Measurements from ENCODE around the gene SLC7A9. TPM values are rescaled to one million over a fixed set of nuclear protein-coding genes. Genes with fewer than 3 reads are reported as not detected.

Gene SLC7A9
- total and polyA plus RNA-seq, 7 experiments from 2014 or later = 0.24 to 1.1 (median 0.56) TPM; not detected in 2

- peak overlapping the region in 1 of 9 donors; percentile 67 for H3K27ac Mint-ChIP-seq
- H3K4me1 ChIP-seq (ENCODE audit: control insufficient read depth in 2 of 2, insufficient read depth in 2 of 2, low read length in 2 of 2) = no peaks in the 10 kb centered on the region
- peaks cover 0 to 4% (median 0%) of the 10 kb centered on the region in 7 donors for H3K4me1 Mint-ChIP-seq
- H3K4me3 ChIP-seq (ENCODE audit: low read length) = no peak overlapping the region
- DNase-seq (no peak), ATAC-seq (no peak)
- H3K27ac ChIP-seq (ENCODE audit: low read depth, low read length) = no peak overlapping the region
- H3K9me3 Mint-ChIP-seq = no peaks in the 10 kb centered on the region
- H3K4me3 Mint-ChIP-seq = no peak overlapping the region
- no peaks in the 10 kb centered on the region for H3K27me3 Mint-ChIP-seq
- H3K36me3 Mint-ChIP-seq = peaks cover 0 to 24% (median 6%) of the 10 kb centered on the region in 5 donors
- no peaks in the 10 kb centered on the region for H3K9me3 ChIP-seq (ENCODE audit: control insufficient read depth in 2 of 3, low read length in 3 of 3)
- H3K27me3 ChIP-seq (ENCODE audit: control insufficient read depth in 2 of 2, insufficient read depth in 2 of 2, low read length in 2 of 2) = no peaks in the 10 kb centered on the region
- no peaks in the 10 kb centered on the region for H3K36me3 ChIP-seq (ENCODE audit: control insufficient read depth in 2 of 3, insufficient read depth in 3 of 3, low read length in 3 of 3)
- intact Hi-C loops (cut with micrococcal nuclease) = no loop called here
- ChIA-PET POLR2A (no interaction called here), CTCF (no interaction called here)
These were observed 8.6 kb upstream of the SLC7A9 start for GRCh38 chr19:32877977-32878745.

- CTCF ChIA-PET = no interaction called here
- intact Hi-C loops (cut with micrococcal nuclease) = no loop called here
- no peaks in the 10 kb centered on the region for H3K27me3 Mint-ChIP-seq
- peaks cover 0 to 24% (median 6%) of the 10 kb centered on the region in 5 donors for H3K36me3 Mint-ChIP-seq
- H3K9me3 Mint-ChIP-seq = no peaks in the 10 kb centered on the region
- H3K4me3 Mint-ChIP-seq = no peak overlapping the region
- H3K36me3 ChIP-seq (ENCODE audit: control insufficient read depth in 2 of 3, insufficient read depth in 3 of 3, low read length in 3 of 3) = no peaks in the 10 kb centered on the region
- ATAC-seq = no peak
- H3K4me1 Mint-ChIP-seq = peaks cover 0 to 4% (median 0%) of the 10 kb centered on the region in 7 donors
- H3K27me3 ChIP-seq (ENCODE audit: control insufficient read depth in 2 of 2, insufficient read depth in 2 of 2, low read length in 2 of 2) = no peaks in the 10 kb centered on the region
- H3K27ac ChIP-seq (ENCODE audit: low read depth, low read length) = no peak overlapping the region
- peak overlapping the region in 1 of 9 donors; percentile 37 for H3K27ac Mint-ChIP-seq
- H3K4me3 ChIP-seq (ENCODE audit: low read length) = no peak overlapping the region
- DNase-seq = no peak
- H3K9me3 ChIP-seq (ENCODE audit: control insufficient read depth in 2 of 3, low read length in 3 of 3) = no peaks in the 10 kb centered on the region
- POLR2A ChIA-PET = no interaction called here
- H3K4me1 ChIP-seq (ENCODE audit: control insufficient read depth in 2 of 2, insufficient read depth in 2 of 2, low read length in 2 of 2) = no peaks in the 10 kb centered on the region
These were observed 7.9 kb upstream of the SLC7A9 start for GRCh38 chr19:32877323-32877912.

DNA sequence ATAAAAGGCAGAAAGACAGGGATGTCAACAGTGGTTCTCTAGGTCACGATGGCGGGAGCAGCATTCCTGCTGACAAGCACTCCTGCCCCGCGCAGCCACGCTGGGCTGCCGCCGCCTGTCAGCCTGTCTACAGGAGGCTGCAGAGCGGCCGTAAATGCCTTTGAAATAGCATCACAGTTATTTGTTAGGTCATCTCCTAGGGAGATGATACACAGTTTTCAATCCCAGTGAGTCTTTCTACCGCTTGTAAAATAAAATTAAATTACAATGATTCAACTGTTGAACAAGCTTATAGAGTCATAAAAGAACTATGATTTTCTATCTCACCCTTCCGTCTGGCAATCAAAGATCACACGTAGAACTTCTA, 7.3 kb upstream of the SLC7A9 start:
- no peaks in the 10 kb centered on the region for H3K9me3 ChIP-seq (ENCODE audit: control insufficient read depth in 2 of 3, low read length in 3 of 3)
- Mint-ChIP-seq H3K27ac (peak overlapping the region in 1 of 9 donors; percentile 28), H3K4me1 (peaks cover 0 to 4% (median 0%) of the 10 kb centered on the region in 7 donors), H3K36me3 (peaks cover 0 to 24% (median 6%) of the 10 kb centered on the region in 5 donors), H3K27me3 (no peaks in the 10 kb centered on the region), H3K4me3 (no peak overlapping the region), H3K9me3 (no peaks in the 10 kb centered on the region)
- intact Hi-C loops (cut with micrococcal nuclease) = no loop called here
- ChIA-PET POLR2A (no interaction called here), CTCF (no interaction called here)
- no peak overlapping the region for H3K4me3 ChIP-seq (ENCODE audit: low read length)
- DNase-seq (no peak), ATAC-seq (no peak)
- H3K27me3 ChIP-seq (ENCODE audit: control insufficient read depth in 2 of 2, insufficient read depth in 2 of 2, low read length in 2 of 2) = no peaks in the 10 kb centered on the region
- no peaks in the 10 kb centered on the region for H3K36me3 ChIP-seq (ENCODE audit: control insufficient read depth in 2 of 3, insufficient read depth in 3 of 3, low read length in 3 of 3)
- H3K27ac ChIP-seq (ENCODE audit: low read depth, low read length) = no peak overlapping the region
- H3K4me1 ChIP-seq (ENCODE audit: control insufficient read depth in 2 of 2, insufficient read depth in 2 of 2, low read length in 2 of 2) = no peaks in the 10 kb centered on the region

DNA sequence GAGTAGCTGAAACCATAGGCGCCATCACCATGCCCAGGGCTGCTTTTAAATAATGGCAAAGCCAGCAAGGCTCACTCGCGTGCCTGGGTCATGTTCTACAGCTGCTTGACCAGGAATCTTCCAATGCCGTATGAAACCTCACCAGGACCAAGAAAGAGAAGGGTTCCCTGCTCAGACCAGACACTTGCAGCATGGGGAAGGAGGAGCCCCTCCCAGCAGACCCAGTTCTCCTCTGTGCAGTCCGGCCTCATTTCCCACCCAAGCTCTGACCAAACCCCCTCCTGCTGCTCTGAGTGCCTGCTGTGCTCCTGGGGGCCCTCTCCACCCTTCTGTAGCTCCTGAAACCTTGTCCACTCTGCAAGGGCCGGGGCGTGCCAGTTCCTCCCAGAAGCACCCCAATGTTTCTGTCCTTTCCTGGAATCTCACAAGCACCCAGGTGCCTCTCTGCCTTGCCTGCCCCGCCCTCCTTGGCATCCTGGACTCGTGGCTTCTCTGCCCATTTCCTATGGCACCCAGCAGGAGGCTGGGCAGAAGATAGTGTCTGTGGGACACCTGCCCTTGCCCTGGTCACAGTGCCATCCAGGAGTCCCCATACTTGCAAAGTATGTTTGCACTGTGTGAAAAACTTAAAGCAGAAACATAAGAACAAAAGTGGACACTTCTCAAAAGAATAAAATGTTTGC, 6.8 kb upstream of the SLC7A9 start:
- H3K4me3 Mint-ChIP-seq = no peak overlapping the region
- CTCF ChIA-PET = no interaction called here
- H3K27ac ChIP-seq (ENCODE audit: low read depth, low read length) = no peak overlapping the region

GRCh38 chr19:32875428-32875827, 5.9 kb upstream of the SLC7A9 start:
- no peak for DNase-seq

More for the DNA sequence above, 6.8 kb upstream of the SLC7A9 start:
- H3K27me3 ChIP-seq (ENCODE audit: control insufficient read depth in 2 of 2, insufficient read depth in 2 of 2, low read length in 2 of 2) = no peaks in the 10 kb centered on the region
- H3K36me3 ChIP-seq (ENCODE audit: control insufficient read depth in 2 of 3, insufficient read depth in 3 of 3, low read length in 3 of 3) = no peaks in the 10 kb centered on the region
- Mint-ChIP-seq H3K36me3 (peaks cover 0 to 24% (median 6%) of the 10 kb centered on the region in 5 donors), H3K9me3 (no peaks in the 10 kb centered on the region), H3K4me1 (peaks cover 0 to 4% (median 0%) of the 10 kb centered on the region in 7 donors), H3K27me3 (no peaks in the 10 kb centered on the region), H3K27ac (peak overlapping the region in 3 of 9 donors; percentile 12 to 28 (median 13))
- ATAC-seq (no peak), DNase-seq (no peak)
- no peaks in the 10 kb centered on the region for H3K4me1 ChIP-seq (ENCODE audit: control insufficient read depth in 2 of 2, insufficient read depth in 2 of 2, low read length in 2 of 2)
- H3K9me3 ChIP-seq (ENCODE audit: control insufficient read depth in 2 of 3, low read length in 3 of 3) = no peaks in the 10 kb centered on the region
- no peak overlapping the region for H3K4me3 ChIP-seq (ENCODE audit: low read length)
- intact Hi-C loops (cut with micrococcal nuclease) = no loop called here
- POLR2A ChIA-PET = no interaction called here

GRCh38 chr19:32874605-32875004, 5.0 kb upstream of the SLC7A9 start:
- no peak overlapping the region for H3K4me3 ChIP-seq (ENCODE audit: low read length)
- no peaks in the 10 kb centered on the region for H3K27me3 ChIP-seq (ENCODE audit: control insufficient read depth in 2 of 2, insufficient read depth in 2 of 2, low read length in 2 of 2)
- intact Hi-C loops (cut with micrococcal nuclease) = no loop called here
- ChIA-PET POLR2A (no interaction called here), CTCF (no interaction called here)
- Mint-ChIP-seq H3K36me3 (peaks cover 0 to 23% (median 6%) of the 10 kb centered on the region in 5 donors), H3K4me3 (no peak overlapping the region), H3K4me1 (peaks cover 0 to 3% (median 0%) of the 10 kb centered on the region in 7 donors), H3K27ac (no peak overlapping the region), H3K27me3 (no peaks in the 10 kb centered on the region), H3K9me3 (no peaks in the 10 kb centered on the region)
- H3K9me3 ChIP-seq (ENCODE audit: control insufficient read depth in 2 of 3, low read length in 3 of 3) = no peaks in the 10 kb centered on the region
- no peak for ATAC-seq
- no peaks in the 10 kb centered on the region for H3K4me1 ChIP-seq (ENCODE audit: control insufficient read depth in 2 of 2, insufficient read depth in 2 of 2, low read length in 2 of 2)
- no peak overlapping the region for H3K27ac ChIP-seq (ENCODE audit: low read depth, low read length)
- H3K36me3 ChIP-seq (ENCODE audit: control insufficient read depth in 2 of 3, insufficient read depth in 3 of 3, low read length in 3 of 3) = no peaks in the 10 kb centered on the region
- no peak for DNase-seq

More at GRCh38 chr19:32875428-32875827, 5.9 kb upstream of the SLC7A9 start:
- no peaks in the 10 kb centered on the region for H3K4me1 ChIP-seq (ENCODE audit: control insufficient read depth in 2 of 2, insufficient read depth in 2 of 2, low read length in 2 of 2)
- no peaks in the 10 kb centered on the region for H3K36me3 ChIP-seq (ENCODE audit: control insufficient read depth in 2 of 3, insufficient read depth in 3 of 3, low read length in 3 of 3)
- H3K4me3 Mint-ChIP-seq = no peak overlapping the region
- no peaks in the 10 kb centered on the region for H3K9me3 Mint-ChIP-seq
- ChIA-PET POLR2A (no interaction called here), CTCF (no interaction called here)
- no peak overlapping the region for H3K27ac ChIP-seq (ENCODE audit: low read depth, low read length)
- H3K4me3 ChIP-seq (ENCODE audit: low read length) = no peak overlapping the region
- ATAC-seq = no peak
- no peaks in the 10 kb centered on the region for H3K27me3 Mint-ChIP-seq
- H3K27me3 ChIP-seq (ENCODE audit: control insufficient read depth in 2 of 2, insufficient read depth in 2 of 2, low read length in 2 of 2) = no peaks in the 10 kb centered on the region
- H3K9me3 ChIP-seq (ENCODE audit: control insufficient read depth in 2 of 3, low read length in 3 of 3) = no peaks in the 10 kb centered on the region
- peaks cover 0 to 3% (median 0%) of the 10 kb centered on the region in 7 donors for H3K4me1 Mint-ChIP-seq
- H3K27ac Mint-ChIP-seq = peak overlapping the region in 1 of 9 donors; percentile 30
- intact Hi-C loops (cut with micrococcal nuclease) = no loop called here
- H3K36me3 Mint-ChIP-seq = peaks cover 0 to 24% (median 6%) of the 10 kb centered on the region in 5 donors

Measured in naive thymus-derived CD4-positive, alpha-beta T cell (primary cell).